Endothelial cell of umbilical vein (primary cell): ENCODE measurements around the gene HLA-DPA1. TPM values are rescaled to one million over a fixed set of nuclear protein-coding genes. Genes with fewer than 3 reads are reported as not detected.

Experiments used
- BruUV-seq: library from RNA; stranded (reverse); fragments of 400-500 nt; replicated peaks from 2 replicates; lab custom pipeline; 2021; lab: Mats Ljungman, UMichigan
- CTCF ChIA-PET: fragments of 300-600, 350-600 bp; sonication (Branson Sonifier 250); formaldehyde crosslinking; loops from one replicate; lab custom pipeline; 2021; ENCODE audit warnings: antibody characterized with exemption, inconsistent platforms; lab: Charles Lee
- POLR2A ChIA-PET: fragments of 300-600, 350-600 bp; sonication (Branson Sonifier 250); formaldehyde crosslinking; loops from one replicate; lab custom pipeline; 2021; ENCODE audit warnings: antibody characterized with exemption, inconsistent platforms; lab: Charles Lee
- DNase-seq: peaks from one replicate; pipeline ENCODE4 v3.0.0-alpha.2; 2011; ENCODE audit warnings: low read depth, low spot score
- FAIRE-seq: peaks from 2 replicates; lab custom pipeline; 2011; peaks lifted over from hg19 to GRCh38; lab: Jason Lieb, UNC
- H2AFZ ChIP-seq: 2 replicates; pipeline ENCODE4 v1.6.0; 2012; ENCODE audit warnings: low read depth, low read length, control low read depth, inconsistent platforms
- H3K27ac ChIP-seq: 2 replicates; pipeline ENCODE4 v1.5.1; 2011; ENCODE audit warnings: low read depth, mild to moderate bottlenecking, control low read depth, low read length, moderate library complexity; ENCODE audit not compliant: insufficient read depth
- H3K27me3 ChIP-seq, 2 experiments: 2 replicates each; pipeline versions ENCODE4 v1.6.0 to v1.6.1; 2011; ENCODE audit warnings: low read length in 2 of 2, mixed read lengths in 1 of 2; ENCODE audit not compliant: control insufficient read depth in 2 of 2, insufficient read depth in 2 of 2
- H3K36me3 ChIP-seq, 2 experiments: 2 replicates in 1 of 2; 3 replicates in 1 of 2; pipeline ENCODE4 v1.5.1; 2011; ENCODE audit warnings: low read length in 2 of 2, mild to moderate bottlenecking in 1 of 2, moderate library complexity in 1 of 2; ENCODE audit not compliant: control insufficient read depth in 2 of 2, insufficient read depth in 2 of 2; ENCODE audit errors: extremely low read depth in 1 of 2
- H3K4me1 ChIP-seq: 3 replicates; pipeline ENCODE4 v1.5.1; 2011; ENCODE audit warnings: mild to moderate bottlenecking, low read length; ENCODE audit not compliant: control insufficient read depth, insufficient read depth; ENCODE audit errors: extremely low read depth
- H3K4me2 ChIP-seq: 2 replicates; pipeline ENCODE4 v1.6.1; 2011; ENCODE audit warnings: low read length, control low read depth, mixed read lengths; ENCODE audit not compliant: insufficient read depth
- H3K4me3 ChIP-seq, 3 experiments: fragments of 200-600 bp in 1 of 3; sonication (generic), shearing (Covaris generic) in 1 of 3; replicated peaks in 1 of 3; 2 replicates each; pipeline ENCODE4 v1.5.1; 2011 to 2016; ENCODE audit warnings: control low read depth in 3 of 3, low read length in 3 of 3, mild to moderate bottlenecking in 2 of 3, inconsistent platforms in 1 of 3, low read depth in 1 of 3, moderate library complexity in 1 of 3; ENCODE audit not compliant: insufficient read depth in 1 of 3
- H3K79me2 ChIP-seq: 2 replicates; pipeline ENCODE4 v1.6.0; 2012; ENCODE audit warnings: low read length, inconsistent platforms; ENCODE audit not compliant: control insufficient read depth, insufficient read depth
- H3K9ac ChIP-seq: replicated peaks from 2 replicates; pipeline ENCODE3; 2011; ENCODE audit warnings: low read length, control low read depth; ENCODE audit not compliant: insufficient read depth; ENCODE audit errors: extremely low read depth
- H3K9me1 ChIP-seq: replicated peaks from 3 replicates; pipeline ENCODE4 v1.6.0; 2011; ENCODE audit warnings: mild to moderate bottlenecking, low read length; ENCODE audit not compliant: control insufficient read depth, insufficient read depth; ENCODE audit errors: extremely low read depth
- H3K9me3 ChIP-seq: replicated peaks from 2 replicates; pipeline ENCODE4 v1.5.1; 2012; ENCODE audit warnings: low read length, inconsistent platforms; ENCODE audit not compliant: control insufficient read depth, insufficient read depth
- H4K20me1 ChIP-seq: replicated peaks from 2 replicates; pipeline ENCODE3; 2011; ENCODE audit warnings: mild to moderate bottlenecking, low read length; ENCODE audit not compliant: control insufficient read depth, insufficient read depth; ENCODE audit errors: extremely low read depth
- CTCF ChIP-seq, 2 donors: IDR thresholded peaks; 1 replicate in 1 of 2; 2 replicates in 1 of 2; pipeline ENCODE4 v1.5.1; 2011; ENCODE audit warnings: low read length in 2 of 2, mild to moderate bottlenecking in 2 of 2, moderate library complexity in 2 of 2, control low read depth in 1 of 2, inconsistent platforms in 1 of 2, low read depth in 1 of 2; ENCODE audit not compliant: insufficient read depth in 1 of 2; ENCODE audit errors: extremely low read depth in 1 of 2
- EZH2 ChIP-seq: IDR thresholded peaks from 2 replicates; pipeline ENCODE4 v1.6.1; 2012; ENCODE audit warnings: borderline replicate concordance, low read depth, mild to moderate bottlenecking, moderate library complexity, low read length, inconsistent platforms; ENCODE audit not compliant: severe bottlenecking
- FOS ChIP-seq: IDR thresholded peaks from 2 replicates; pipeline ENCODE4 v1.6.1; 2011; ENCODE audit warnings: mild to moderate bottlenecking, low read length, moderate library complexity, borderline replicate concordance; ENCODE audit not compliant: insufficient read depth
- GATA2 ChIP-seq: IDR thresholded peaks from 2 replicates; pipeline ENCODE4 v1.7.0; 2011; ENCODE audit warnings: low read depth, mild to moderate bottlenecking, moderate library complexity, mixed read lengths, low read length; ENCODE audit not compliant: insufficient read length, insufficient read depth
- JUN ChIP-seq: IDR thresholded peaks from 2 replicates; pipeline ENCODE4 v1.6.1; 2011; ENCODE audit warnings: borderline replicate concordance, low read depth; ENCODE audit not compliant: insufficient read length, insufficient read depth
- MAX ChIP-seq: IDR thresholded peaks from 2 replicates; pipeline ENCODE4 v1.6.1; 2011; ENCODE audit not compliant: insufficient read depth, insufficient read length
- MYC ChIP-seq: IDR thresholded peaks from one replicate; pipeline ENCODE4 v1.6.1; 2011; ENCODE audit warnings: mild to moderate bottlenecking, low read depth, low read length
- POLR2A ChIP-seq: IDR thresholded peaks from 2 replicates; pipeline ENCODE4 v1.6.1; 2012; ENCODE audit warnings: low read depth, mild to moderate bottlenecking, control low read depth, low read length
- POLR2AphosphoS5 ChIP-seq: IDR thresholded peaks from 2 replicates; pipeline ENCODE4 v1.6.1; 2012; ENCODE audit warnings: low read depth, mild to moderate bottlenecking, control low read depth, low read length, moderate library complexity; ENCODE audit not compliant: insufficient read depth
- dilution Hi-C: fragments of 300-500 bp; cut with MboI; formaldehyde crosslinking; loops from one replicate; pipeline ENCODE4 v1.15.0; 2019; ENCODE audit warnings: low sequenced_read_pairs; ENCODE audit not compliant: extremely low pct_ligation_motif_present
- intact Hi-C: fragments of 100-400 bp; cut with micrococcal nuclease; formaldehyde crosslinking; loops from one replicate; pipeline ENCODE4 v1.10.0; 2022
- polyA plus RNA-seq, 4 experiments: library from polyadenylated mRNA; depleted of rRNA in 3 of 4; stranded (reverse) in 3 of 4; unstranded in 1 of 4; fragments of >200 nt; gene quantifications; 2 replicates each; pipeline versions ENCODE4 v1.2.1 to v1.2.3, GENCODE V29; 2011 to 2012; ENCODE audit warnings: missing spikeins in 1 of 4
- total RNA-seq: library from RNA; stranded (reverse); gene quantifications from 2 replicates; pipeline ENCODE4 v1.2.3, GENCODE V29; 2021

Gene HLA-DPA1
- total and polyA plus RNA-seq, 2 donors (not counting 3 experiments of a cell fraction or from before 2014, with no cell fraction given), result 23.2 TPM; not detected in 1

- Histone ChIP-seq H3K36me3 (no peaks in the 10 kb centered on the region), H3K27ac (no peak overlapping the region), H4K20me1 (no peaks in the 10 kb centered on the region), H3K27me3 (no peaks in the 10 kb centered on the region), H3K79me2 (no peaks in the 10 kb centered on the region), H3K4me2 (no peak overlapping the region), H3K9me3 (no peaks in the 10 kb centered on the region), H3K9ac (no peak overlapping the region), H3K4me1 (no peaks in the 10 kb centered on the region), H3K4me3 (no peak overlapping the region), H3K9me1 (no peaks in the 10 kb centered on the region), H2AFZ (no peak overlapping the region)
- POLR2A ChIA-PET, result no interaction called here
- TF ChIP-seq FOS (no peak), MAX (no peak), GATA2 (no peak), POLR2AphosphoS5 (no peak), JUN (no peak), MYC (no peak), POLR2A (no peak), CTCF (IDR thresholded peaks at IDR 0.05; ENCODE audit: extremely low read depth in 1 of 2, insufficient read depth in 1 of 2, low read depth in 1 of 2, low read length in 2 of 2) (no peak), EZH2 (no peak)
- FAIRE-seq (no peak), DNase-seq (no peak)
- dilution Hi-C loops, result no loop called here
- CTCF ChIA-PET, result no interaction called here
- BruUV-seq, result no TSS peak
- intact Hi-C loops, result no loop called here
Measured at GRCh38 chr6:33066917-33067521, 6.4 kb downstream of the HLA-DPA1 start.
